Esophagus squamous epithelium (tissue), 5 donors: ENCODE results near the gene CATSPERB. TPM values are rescaled to one million over a fixed set of nuclear protein-coding genes. Genes with fewer than 3 reads are reported as not detected.
"Not testable (repeated sequence)": the region's sequence is repeated elsewhere in the genome, so short reads cannot be mapped to it uniquely, and the experiment has no call there.

Experiments used
- DNase-seq: peaks from one replicate; lab custom pipeline; 2025; lab: John Stamatoyannopoulos, UW
- H3K27ac ChIP-seq, 4 donors: fragments of 200-600 bp; sonication (generic); one replicate each; pipeline ENCODE4 v1.5.1; 2016 to 2019; ENCODE audit warnings: mild to moderate bottlenecking in 1 of 4
- H3K27me3 ChIP-seq, 4 donors: fragments of 200-600 bp; sonication (generic); 1 replicate in 3 of 4; 2 replicates in 1 of 4; pipeline versions ENCODE4 v1.5.1 to v1.6.0; 2017 to 2021; ENCODE audit warnings: antibody characterized with exemption in 1 of 4
- H3K36me3 ChIP-seq, 3 donors: fragments of 200-600 bp; sonication (generic); one replicate each; pipeline ENCODE4 v1.5.1; 2016 to 2019
- H3K4me1 ChIP-seq, 3 donors: fragments of 200-600 bp; sonication (generic); one replicate each; pipeline ENCODE4 v1.5.1; 2017 to 2019
- H3K4me3 ChIP-seq, 4 donors: fragments of 200-600 bp; sonication (generic); 1 replicate in 3 of 4; 2 replicates in 1 of 4; pipeline ENCODE4 v1.5.1; 2016 to 2019; ENCODE audit warnings: mild to moderate bottlenecking in 2 of 4, moderate library complexity in 1 of 4
- H3K9me3 ChIP-seq, 3 donors: fragments of 200-600 bp; sonication (generic); one replicate each; pipeline ENCODE4 v1.5.1; 2016 to 2019
- CTCF ChIP-seq, 6 experiments: fragments of 450-650 bp in 4 of 6; fragments of 200-600 bp in 2 of 6; sonication (generic) in 2 of 6; IDR thresholded peaks; one replicate each; pipeline ENCODE4 v1.5.1; 2016 to 2019; ENCODE audit warnings: antibody characterized with exemption in 6 of 6, mild to moderate bottlenecking in 4 of 6, moderate library complexity in 4 of 6
- POLR2A ChIP-seq, 4 donors: fragments of 450-650 bp; IDR thresholded peaks; one replicate each; pipeline ENCODE4 v1.6.1; 2017; ENCODE audit warnings: antibody characterized with exemption in 4 of 4, mild to moderate bottlenecking in 4 of 4, moderate library complexity in 3 of 4
- WGBS, 2 donors: methylation state at CpG; one replicate each; pipeline ENCODE4 v1.1.5; 2018; 5-methylcytosine and 5-hydroxymethylcytosine counted together
- intact Hi-C: fragments of 100-400 bp; cut with DNase I; formaldehyde crosslinking; loops from one replicate; pipeline ENCODE4 v1.15.0; 2022
- total RNA-seq, 4 donors: library from RNA; depleted of rRNA; stranded (reverse); fragments of >200 nt; gene quantifications; one replicate each; pipeline ENCODE4 v1.1.0, GENCODE V29; 2016
- donor health status: DM: yes; HTN: yes; CAD: no.

CATSPERB gene
- total RNA-seq, 4 donors from 2014 or later = 0.82 to 1.6 (median 0.99) TPM

DNA sequence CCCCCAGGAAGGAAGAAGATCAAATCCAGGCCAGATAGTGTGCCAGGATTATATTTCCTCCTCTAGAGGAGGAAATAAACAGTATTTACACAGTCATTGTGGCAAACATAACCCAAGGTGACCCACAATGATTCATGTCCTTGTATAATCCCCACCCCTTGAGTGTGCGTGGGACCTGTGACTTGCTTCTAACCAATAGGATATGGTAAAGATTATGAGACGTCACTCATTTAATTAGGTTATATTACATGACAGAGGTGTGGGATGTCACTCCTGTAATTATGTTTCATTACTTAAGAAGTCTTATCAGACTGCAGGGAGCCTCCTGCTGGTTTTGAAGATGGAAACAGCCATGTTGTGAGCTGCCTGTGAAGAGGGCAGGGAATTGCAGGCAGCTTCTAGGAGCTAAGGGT, 12.2 kb upstream of the CATSPERB start:
- WGBS, 2 donors = 36 to 63% methylated on average over 2 of the region's 2 CpGs
- H3K4me3 ChIP-seq = no peak overlapping the region
- H3K4me1 ChIP-seq = peaks cover 0 to 11% (median 0%) of the 10 kb centered on the region in 3 donors
- peak overlapping the region in 2 of 4 donors; percentile 23 to 45 for H3K27ac ChIP-seq
- intact Hi-C loops = no loop called here
- no peaks in the 10 kb centered on the region for H3K36me3 ChIP-seq
- TF ChIP-seq CTCF (IDR thresholded peaks at IDR 0.05) (no peak), POLR2A (IDR thresholded peaks at IDR 0.05) (no peak)
- no peaks in the 10 kb centered on the region for H3K27me3 ChIP-seq
- H3K9me3 ChIP-seq = no peaks in the 10 kb centered on the region
- DNase-seq = no peak

- no peaks in the 10 kb centered on the region for H3K9me3 ChIP-seq
- no peaks in the 10 kb centered on the region for H3K36me3 ChIP-seq
- WGBS, 2 donors = 91 to 97% methylated on average over 2 of the region's 2 CpGs
- no peak overlapping the region for H3K4me3 ChIP-seq
- DNase-seq = no peak
- peak overlapping the region in 1 of 4 donors; percentile 36 for H3K27ac ChIP-seq
- peaks cover 0 to 11% (median 0%) of the 10 kb centered on the region in 3 donors for H3K4me1 ChIP-seq
- no peaks in the 10 kb centered on the region for H3K27me3 ChIP-seq
- intact Hi-C loops = no loop called here
- TF ChIP-seq POLR2A (IDR thresholded peaks at IDR 0.05) = no peak
- no peak for TF ChIP-seq CTCF (IDR thresholded peaks at IDR 0.05)
Observed at GRCh38 chr14:91743305-91743653, 11.4 kb upstream of the CATSPERB start.

- 100% methylated on average over 1 of the region's 1 CpG for WGBS, 2 donors
- Histone ChIP-seq H3K27me3 (no peaks in the 10 kb centered on the region), H3K27ac (no peak overlapping the region), H3K9me3 (no peaks in the 10 kb centered on the region), H3K4me3 (no peak overlapping the region), H3K4me1 (peaks cover 0 to 11% (median 0%) of the 10 kb centered on the region in 3 donors), H3K36me3 (no peaks in the 10 kb centered on the region)
- TF ChIP-seq CTCF (IDR thresholded peaks at IDR 0.05) (no peak), POLR2A (IDR thresholded peaks at IDR 0.05) (no peak)
- no peak for DNase-seq
- intact Hi-C loops = no loop called here
Observed at GRCh38 chr14:91742621-91743304, 10.9 kb upstream of the CATSPERB start.

DNA sequence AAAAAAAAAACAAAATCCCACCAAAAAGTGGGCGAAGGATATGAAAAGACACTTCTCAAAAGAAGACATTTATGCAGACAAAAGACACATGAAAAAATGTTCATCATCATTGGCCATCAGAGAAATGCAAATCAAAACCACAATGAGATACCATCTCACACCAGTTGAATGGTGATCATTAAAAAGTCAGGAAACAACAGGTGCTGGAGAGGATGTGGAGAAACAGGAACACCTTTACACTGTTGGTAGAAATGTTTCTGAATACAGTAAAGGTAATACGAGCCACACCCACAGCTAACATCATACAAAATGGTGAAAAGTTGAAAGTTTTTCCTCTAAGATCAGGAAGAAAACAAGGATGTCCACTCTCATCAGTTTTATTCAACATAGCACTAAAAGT, 8.0 kb upstream of the CATSPERB start:
- intact Hi-C loops, H3K36me3 ChIP-seq, H3K27ac ChIP-seq, DNase-seq, H3K27me3 ChIP-seq, H3K4me3 ChIP-seq, H3K9me3 ChIP-seq: not testable (repeated sequence)
- peaks cover 0 to 11% (median 0%) of the 10 kb centered on the region in 3 donors for H3K4me1 ChIP-seq
- WGBS, 2 donors = 86 to 88% methylated on average over 2 of the region's 2 CpGs

DNA sequence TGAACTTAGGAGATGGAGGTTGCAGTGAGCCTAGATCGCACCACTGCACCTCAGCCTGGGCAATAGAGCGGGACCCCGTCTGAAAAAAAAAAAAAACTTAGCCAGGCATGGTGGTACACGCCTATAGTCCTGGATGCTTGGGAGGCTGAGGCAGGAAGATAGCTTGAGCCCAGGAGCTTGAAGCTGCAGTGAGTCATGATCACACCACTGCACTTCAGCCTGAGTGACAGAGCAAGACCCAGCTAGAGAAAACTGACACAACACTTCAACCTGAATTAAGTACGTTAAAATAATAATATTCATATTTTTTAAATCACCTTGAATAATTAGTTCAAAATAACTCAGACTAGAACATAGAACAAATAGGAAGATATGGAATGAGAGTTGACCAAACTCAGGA, 5.7 kb upstream of the CATSPERB start:
- no peak for DNase-seq
- H3K4me1 ChIP-seq = no peaks in the 10 kb centered on the region
- 88 to 89% methylated on average over 5 of the region's 5 CpGs for WGBS, 2 donors
- H3K27me3 ChIP-seq = peaks cover 0 to 7% (median 0%) of the 10 kb centered on the region in 4 donors
- TF ChIP-seq CTCF (IDR thresholded peaks at IDR 0.05) (no peak), POLR2A (IDR thresholded peaks at IDR 0.05) (no peak)
- intact Hi-C loops = no loop called here
- no peaks in the 10 kb centered on the region for H3K36me3 ChIP-seq
- no peak overlapping the region for H3K27ac ChIP-seq
- no peak overlapping the region for H3K4me3 ChIP-seq
- no peaks in the 10 kb centered on the region for H3K9me3 ChIP-seq
